ENCODE data around the gene NPBWR2. TPM values are rescaled to one million over a fixed set of nuclear protein-coding genes. Genes with fewer than 3 reads are reported as not detected.

The NPBWR2 gene
- polyA plus RNA-seq, 1 of the 3 experiments (the other 2 are of a cell fraction) = not detected

GRCh38 chr20:64058536-64058935 is 48.8 kb downstream of the NPBWR2 start:
- no peaks in the 10 kb centered on the region for H3K36me3 ChIP-seq (replicated peaks in 1 of 2; ENCODE audit: control insufficient read depth in 1 of 2, insufficient read depth in 2 of 2, low read length in 1 of 2)
- POLR2A ChIA-PET = no interaction called here

GRCh38 chr20:64057628-64058498 is 49.5 kb downstream of the NPBWR2 start:
- POLR2A ChIA-PET = interaction anchor here (0.8 kb wide), 1 partner anchor 77 kb away, joined by 3 read pairs; the partner anchor contains the start of gene PRPF6
- peak; percentile 95 for DNase-seq
- WGBS (ENCODE audit: low lambda C conversion rate) = 33% methylated on average over 19 of the region's 33 CpGs
- TF ChIP-seq NRF1 (IDR thresholded peaks at IDR 0.05; ENCODE audit: low read depth, low read length) = no peak
- TF ChIP-seq IRF3 (IDR thresholded peaks at IDR 0.05; ENCODE audit: low read depth, low read length) = no peak
- no peak for TF ChIP-seq TAF1 (IDR thresholded peaks at IDR 0.05; ENCODE audit: borderline replicate concordance, low read depth, low read length)
- no peak for TF ChIP-seq MXI1 (IDR thresholded peaks at IDR 0.05; ENCODE audit: low read depth, low read length)
- peak; percentile 60 for TF ChIP-seq SMC3 (IDR thresholded peaks at IDR 0.05; ENCODE audit: low read depth, low read length)
- TF ChIP-seq MAX (IDR thresholded peaks at IDR 0.05; ENCODE audit: low read depth) = no peak
- no peak for TF ChIP-seq RFX5 (IDR thresholded peaks at IDR 0.05; ENCODE audit: low read length)
- no peak for TF ChIP-seq GATA2 (CRISPR knock-in tag; IDR thresholded peaks at IDR 0.05)
- no peak for TF ChIP-seq TEAD4 (IDR thresholded peaks at IDR 0.05; ENCODE audit: borderline replicate concordance, insufficient read depth)
- no peak for TF ChIP-seq PBX3 (IDR thresholded peaks at IDR 0.05)
- peak; percentile 78 for TF ChIP-seq RAD21 (IDR thresholded peaks at IDR 0.05; ENCODE audit: low read length)
- no peak for TF ChIP-seq SIN3A (IDR thresholded peaks at IDR 0.05; ENCODE audit: borderline replicate concordance, low read depth, low read length)
- no peak for TF ChIP-seq FOSL2 (IDR thresholded peaks at IDR 0.05; ENCODE audit: borderline replicate concordance, low read depth)
- no peak for TF ChIP-seq ZBTB33 (IDR thresholded peaks at IDR 0.05; ENCODE audit: borderline replicate concordance, low read depth)
- peak; percentile 80 for TF ChIP-seq CTCF (IDR thresholded peaks at IDR 0.05)
- peak; percentile 72 for TF ChIP-seq CHD2 (IDR thresholded peaks at IDR 0.05; ENCODE audit: low read length, partially characterized antibody)
- no peak for TF ChIP-seq MEF2A (IDR thresholded peaks at IDR 0.05; ENCODE audit: borderline replicate concordance, low read depth)
- TF ChIP-seq YY1 (IDR thresholded peaks at IDR 0.05; ENCODE audit: low read depth) = no peak
- TF ChIP-seq NFIC (IDR thresholded peaks at IDR 0.05; ENCODE audit: borderline replicate concordance) = no peak

More at GRCh38 chr20:64058536-64058935, 48.8 kb downstream of the NPBWR2 start:
- Histone ChIP-seq H3K27ac (ENCODE audit: low read depth in 2 of 2, low read length in 1 of 2) (no peak overlapping the region), H3F3A (replicated peaks; ENCODE audit: insufficient read depth) (no peaks in the 10 kb centered on the region), H2AFZ (ENCODE audit: low read depth) (no peak overlapping the region), H3K9ac (no peak overlapping the region), H3K4me1 (ENCODE audit: control insufficient read depth in 1 of 2, insufficient read depth in 2 of 2, low read depth in 1 of 2, low read length in 1 of 2) (peaks cover 6 to 16% of the 10 kb centered on the region in 2 experiments; a peak in 1 of 4 replicates), H3K9me3 (no peaks in the 10 kb centered on the region), H4K20me1 (ENCODE audit: insufficient read depth) (no peaks in the 10 kb centered on the region), H3K4me2 (no peak overlapping the region), H3K79me2 (ENCODE audit: insufficient read depth) (peaks cover 6% of the 10 kb centered on the region; the same call in 1 of the 2 replicates), H3K9me2 (no peaks in the 10 kb centered on the region), H3K4me3 (ENCODE audit: low read depth in 2 of 2, low read length in 1 of 2) (no peak overlapping the region), H3K27me3 (ENCODE audit: insufficient read depth) (no peaks in the 10 kb centered on the region)
- WGBS (ENCODE audit: low lambda C conversion rate) = 69% methylated on average over 11 of the region's 12 CpGs
- CTCF ChIA-PET = interaction anchor here (2.6 to 4.6 kb wide), 5 partner anchors 11 to 78 kb away, joined by 8 to 61 read pairs (median 21); partner anchors contain the start of genes LKAAEAR1, PRPF6 and SAMD10
- TF ChIP-seq TEAD4 (IDR thresholded peaks at IDR 0.05; ENCODE audit: borderline replicate concordance, insufficient read depth) = no peak
- TF ChIP-seq GATA2 (CRISPR knock-in tag; IDR thresholded peaks at IDR 0.05) = no peak
- DNase-seq = no peak

More at GRCh38 chr20:64057628-64058498, 49.5 kb downstream of the NPBWR2 start:
- Histone ChIP-seq H3K9me2 (no peaks in the 10 kb centered on the region), H3K79me2 (ENCODE audit: insufficient read depth) (no peaks in the 10 kb centered on the region), H3K27me3 (ENCODE audit: insufficient read depth) (no peaks in the 10 kb centered on the region), H3K4me2 (no peak overlapping the region), H3K27ac (ENCODE audit: low read depth in 2 of 2, low read length in 1 of 2) (no peak overlapping the region), H3K36me3 (replicated peaks in 1 of 2; ENCODE audit: control insufficient read depth in 1 of 2, insufficient read depth in 2 of 2, low read length in 1 of 2) (no peaks in the 10 kb centered on the region), H3K9ac (no peak overlapping the region), H2AFZ (ENCODE audit: low read depth) (no peak overlapping the region), H3K4me3 (ENCODE audit: low read depth in 2 of 2, low read length in 1 of 2) (no peak overlapping the region; a peak in 1 of 4 replicates), H3F3A (replicated peaks; ENCODE audit: insufficient read depth) (no peaks in the 10 kb centered on the region), H3K4me1 (ENCODE audit: control insufficient read depth in 1 of 2, insufficient read depth in 2 of 2, low read depth in 1 of 2, low read length in 1 of 2) (peaks cover 6 to 16% of the 10 kb centered on the region in 2 experiments; a peak in 1 of 4 replicates), H3K9me3 (no peaks in the 10 kb centered on the region), H4K20me1 (ENCODE audit: insufficient read depth) (no peaks in the 10 kb centered on the region)
- CTCF ChIA-PET = interaction anchor here (0.6 to 4.6 kb wide), 22 partner anchors 9 to 181 kb away, joined by 3 to 61 read pairs (median 4); partner anchors contain the start of genes LKAAEAR1, OPRL1, PRPF6 and RGS19

All from SK-N-SH (cell line).